NCI-H146 (cell line): ENCODE measurements around the gene NPFFR2.
"Not testable (repeated sequence)": the region's sequence is repeated elsewhere in the genome, so short reads cannot be mapped to it uniquely, and the experiment has no call there.

Experiments used
- DNase-seq: peaks from one replicate; lab custom pipeline; 2025; lab: John Stamatoyannopoulos, UW

Gene NPFFR2

DNA sequence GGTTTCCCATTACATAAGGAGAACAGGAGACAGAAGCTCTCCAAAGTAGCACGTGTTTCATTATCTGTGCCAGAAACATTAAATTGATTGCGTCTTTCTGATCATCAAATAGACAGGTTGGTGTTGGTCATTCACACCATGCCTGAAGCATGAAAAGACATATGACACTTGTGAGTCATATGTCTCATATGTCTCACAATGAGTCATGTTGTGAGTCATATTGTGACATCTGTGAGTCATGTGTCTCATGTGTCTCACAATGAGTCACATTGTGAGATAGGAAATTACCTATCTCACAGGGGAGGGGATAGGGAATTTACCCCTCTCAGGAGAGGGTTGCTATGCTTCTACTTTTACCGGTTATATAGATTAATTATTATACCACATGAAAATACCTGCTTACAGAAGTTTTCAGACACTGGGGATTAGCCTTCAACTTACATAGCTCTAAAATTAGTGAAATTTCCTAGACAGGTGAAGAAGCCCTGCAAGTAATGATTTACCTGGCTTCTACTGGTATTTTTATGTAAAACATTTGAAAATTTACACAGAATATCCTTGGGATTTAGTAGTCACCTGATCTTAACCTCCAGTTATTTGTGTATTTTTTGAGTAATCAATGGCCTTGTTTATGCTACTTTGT, 80.8 kb downstream of the NPFFR2 start:
- DNase-seq = no peak

DNA sequence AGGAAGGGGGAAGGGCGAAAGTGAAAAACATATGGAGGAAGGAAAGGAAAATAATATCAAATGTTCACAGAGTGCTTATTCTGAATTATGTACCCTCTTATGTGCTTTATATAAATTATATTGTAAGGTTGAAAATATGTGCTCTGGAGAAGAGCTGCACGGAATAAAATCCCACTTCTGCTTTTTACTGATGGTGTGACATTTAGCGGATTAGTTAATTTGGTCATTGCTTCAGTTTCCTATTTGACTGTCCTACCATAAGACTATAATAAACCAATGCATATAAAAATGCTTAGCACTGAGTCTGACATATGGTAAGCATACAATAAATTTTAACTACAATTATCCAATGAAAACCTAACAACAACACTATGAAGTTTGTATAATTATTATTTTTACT, 86.2 kb downstream of the NPFFR2 start:
- DNase-seq = no peak

DNA sequence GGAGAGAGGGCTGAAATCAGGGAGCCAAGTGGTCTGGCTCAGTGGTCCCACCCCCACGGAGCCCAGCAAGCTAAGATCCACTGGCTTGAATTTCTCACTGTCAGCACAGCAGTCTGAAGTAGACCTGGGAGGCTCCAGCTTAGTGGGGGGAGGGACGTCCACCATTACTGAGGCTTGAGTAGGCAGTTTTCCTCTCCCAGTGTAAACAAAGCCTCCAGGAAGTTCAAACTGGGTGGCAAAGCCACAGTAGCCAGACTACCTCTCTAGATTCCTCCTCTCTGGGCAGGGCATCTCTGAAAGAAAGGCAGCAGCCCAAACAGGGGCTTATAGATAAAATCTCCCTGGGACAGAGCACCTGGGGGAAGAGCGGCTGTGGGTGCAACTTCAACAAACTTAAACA, 88.1 kb downstream of the NPFFR2 start:
- DNase-seq = no peak

DNA sequence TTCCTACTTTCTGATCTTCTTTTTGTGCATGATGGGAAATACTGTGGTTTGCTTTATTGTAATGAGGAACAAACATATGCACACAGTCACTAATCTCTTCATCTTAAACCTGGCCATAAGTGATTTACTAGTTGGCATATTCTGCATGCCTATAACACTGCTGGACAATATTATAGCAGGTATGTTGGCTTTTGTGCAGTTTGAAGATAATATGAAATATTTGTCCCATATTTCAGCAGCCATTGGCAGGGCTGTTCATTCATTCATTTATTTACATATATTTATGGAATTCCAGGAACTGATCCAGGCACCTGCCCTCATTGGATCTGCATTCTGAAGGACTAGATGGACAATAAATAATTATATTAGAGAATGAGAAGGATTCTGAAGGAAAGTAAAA, 96.9 kb downstream of the NPFFR2 start:
- no peak for DNase-seq

DNA sequence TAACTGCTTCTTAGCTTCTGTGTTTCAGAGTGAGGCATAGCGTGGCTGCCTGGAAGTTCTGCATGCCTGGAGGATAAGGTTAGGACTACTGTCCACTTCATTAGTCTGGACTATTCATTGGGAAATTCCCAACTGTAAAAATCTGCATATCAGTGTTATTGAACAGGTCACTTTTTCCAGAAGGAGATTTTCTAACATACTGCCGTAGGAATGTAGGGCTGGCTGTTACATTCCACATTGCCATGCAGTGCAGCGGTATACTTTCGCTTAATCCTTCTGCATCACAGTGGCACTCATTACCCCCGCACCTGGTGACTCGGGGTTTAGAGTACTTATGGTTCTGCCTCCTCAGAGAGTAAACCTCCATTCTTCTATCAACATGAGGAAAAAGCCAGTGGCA, 104.6 kb downstream of the NPFFR2 start:
- DNase-seq = no peak

DNA sequence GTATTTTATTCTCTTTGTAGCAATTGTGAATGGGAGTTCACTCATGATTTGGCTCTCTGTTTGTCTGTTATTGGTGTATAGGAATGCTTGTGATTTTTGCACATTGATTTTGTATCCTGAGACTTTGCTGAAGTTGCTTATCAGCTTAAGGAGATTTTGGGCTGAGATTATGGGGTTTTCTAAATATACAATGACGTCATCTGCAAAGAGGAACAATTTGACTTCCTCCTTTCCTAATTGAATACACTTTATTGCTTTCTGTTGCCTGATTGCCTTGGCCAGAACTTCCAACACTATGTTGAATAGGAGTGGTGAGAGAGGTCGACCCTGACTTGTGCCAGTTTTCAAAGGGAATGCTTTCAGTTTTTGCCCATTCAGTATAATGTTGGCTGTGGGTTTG, 108.2 kb downstream of the NPFFR2 start:
- not testable (repeated sequence) for DNase-seq

DNA sequence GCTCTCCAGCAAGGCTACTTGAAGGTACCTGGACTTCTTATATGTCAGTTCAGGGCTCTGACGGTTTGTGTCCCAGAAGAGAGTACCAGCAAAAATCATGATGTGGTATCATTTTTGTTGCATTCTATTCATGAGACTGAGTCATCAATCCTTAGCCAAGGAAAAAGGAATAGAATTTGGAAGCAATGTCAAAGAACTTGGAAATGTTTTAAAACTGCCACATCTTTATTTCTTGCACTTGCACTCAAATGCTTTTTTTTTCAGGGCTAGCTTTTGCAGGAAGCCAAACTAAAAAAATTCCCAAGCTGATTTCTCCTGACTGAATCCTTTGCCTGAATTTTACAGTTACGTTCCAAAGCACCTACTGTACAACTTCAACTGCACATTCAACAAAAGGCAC, 112.4 kb downstream of the NPFFR2 start:
- DNase-seq = no peak

DNA sequence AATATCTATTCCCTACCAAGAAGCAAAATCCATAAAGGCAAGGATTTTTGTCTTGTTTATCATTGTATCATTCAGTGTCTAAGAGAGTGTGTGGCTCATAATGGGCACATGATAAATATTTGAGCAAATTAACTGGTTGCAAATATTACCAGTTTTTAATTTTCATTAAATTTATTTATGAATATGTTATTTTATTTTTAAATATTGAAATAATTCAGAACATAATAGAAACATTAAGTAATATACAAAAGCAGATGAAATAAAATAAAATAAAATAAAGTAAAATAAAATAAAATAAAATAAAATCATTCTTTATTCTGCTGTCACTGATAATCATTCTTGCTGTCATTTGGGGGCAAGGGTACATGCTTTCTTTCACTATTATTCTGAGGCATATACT, 120.9 kb downstream of the NPFFR2 start:
- no peak for DNase-seq

DNA sequence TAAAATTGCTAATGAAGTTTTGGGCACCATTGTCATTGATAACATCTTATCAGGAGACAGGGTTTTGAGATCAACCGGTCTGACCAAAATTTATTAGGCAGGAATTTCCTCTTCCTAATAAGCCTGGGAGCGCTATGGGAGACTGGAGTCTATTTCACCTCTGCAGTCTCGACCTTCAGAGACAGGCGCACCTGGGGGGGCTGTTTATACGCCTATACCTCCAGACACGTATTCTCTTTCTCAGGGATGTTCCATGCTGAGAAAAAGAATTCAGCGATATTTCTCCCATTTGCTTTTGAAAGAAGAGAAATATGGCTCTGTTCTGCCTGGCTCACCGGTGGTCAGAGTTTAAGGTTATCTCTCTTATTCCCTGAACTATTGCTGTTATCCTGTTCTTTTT, 121.8 kb downstream of the NPFFR2 start:
- DNase-seq = not testable (repeated sequence)

DNA sequence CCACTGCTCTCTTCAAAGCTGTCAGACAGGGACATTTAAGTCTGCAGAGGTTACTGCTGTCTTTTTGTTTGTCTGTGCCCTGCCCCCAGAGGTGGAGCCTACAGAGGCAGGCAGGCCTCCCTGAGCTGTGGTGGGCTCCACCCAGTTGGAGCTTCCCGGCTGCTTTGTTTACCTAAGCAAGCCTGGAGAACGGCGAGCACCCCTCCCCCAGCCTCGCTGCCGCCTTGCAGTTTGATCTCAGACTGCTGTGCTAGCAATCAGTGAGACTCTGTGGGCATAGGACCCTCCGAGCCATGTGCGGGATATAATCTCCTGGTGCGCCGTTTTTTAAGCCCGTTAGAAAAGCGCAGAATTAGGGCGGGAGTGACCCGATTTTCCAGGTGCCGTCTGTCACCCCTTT, 137.5 kb downstream of the NPFFR2 start:
- not testable (repeated sequence) for DNase-seq

DNA sequence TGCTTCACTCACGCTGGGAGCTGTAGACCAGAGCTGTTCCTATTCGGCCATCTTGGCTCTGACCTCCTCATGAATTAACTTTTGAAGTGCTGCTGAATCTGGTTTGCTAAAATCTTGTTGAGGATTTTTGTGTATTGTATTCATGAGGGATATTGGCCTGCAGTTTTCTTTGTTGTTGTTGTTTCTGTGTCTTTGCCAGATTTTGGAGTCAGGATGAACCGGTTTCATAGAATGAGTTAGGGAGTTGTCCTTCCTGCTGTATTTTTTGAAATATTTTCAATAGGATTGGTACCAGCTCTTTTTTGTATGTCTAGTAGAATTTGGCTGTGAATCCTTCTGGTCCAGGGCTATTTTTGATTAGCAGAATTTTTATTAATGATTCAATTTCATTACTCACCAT, 138.1 kb downstream of the NPFFR2 start:
- DNase-seq = no peak

DNA sequence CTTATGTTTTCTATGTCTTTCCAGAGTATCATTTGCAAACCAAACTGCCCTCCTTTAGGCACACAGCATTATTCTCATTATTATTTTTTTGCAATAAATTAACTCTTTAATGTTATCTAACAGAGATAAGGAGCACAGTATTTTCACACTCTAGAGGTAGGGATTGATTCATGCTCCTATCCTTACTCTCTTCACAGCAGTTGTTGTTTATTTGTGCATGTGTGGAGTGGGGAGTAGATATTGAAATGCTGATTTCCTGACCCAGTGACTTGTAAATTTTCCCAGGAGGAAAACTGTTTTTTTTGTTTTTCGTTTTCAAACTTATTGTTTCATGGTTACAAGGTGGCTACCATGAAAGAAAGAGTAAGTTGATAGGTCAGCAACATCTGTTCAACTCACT, 140.0 kb downstream of the NPFFR2 start:
- no peak for DNase-seq

DNA sequence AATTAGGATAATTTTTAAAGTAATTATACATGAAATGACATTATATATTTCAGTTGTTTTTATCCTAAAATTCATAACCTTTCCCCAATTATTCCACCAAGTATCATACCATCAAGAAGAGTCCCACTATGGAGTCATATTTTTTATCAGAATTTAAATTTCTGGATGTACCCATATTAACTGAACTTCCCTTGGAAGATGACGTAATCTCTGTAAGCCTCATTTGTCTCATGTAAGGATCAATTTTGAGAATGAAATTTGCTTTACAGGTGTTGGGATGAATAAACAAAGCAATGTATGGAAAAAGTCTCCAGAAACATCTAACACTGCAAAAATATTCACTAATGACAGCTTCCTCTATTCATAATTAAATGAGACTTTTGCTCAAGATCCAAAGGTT, 147.5 kb downstream of the NPFFR2 start:
- DNase-seq = no peak

DNA sequence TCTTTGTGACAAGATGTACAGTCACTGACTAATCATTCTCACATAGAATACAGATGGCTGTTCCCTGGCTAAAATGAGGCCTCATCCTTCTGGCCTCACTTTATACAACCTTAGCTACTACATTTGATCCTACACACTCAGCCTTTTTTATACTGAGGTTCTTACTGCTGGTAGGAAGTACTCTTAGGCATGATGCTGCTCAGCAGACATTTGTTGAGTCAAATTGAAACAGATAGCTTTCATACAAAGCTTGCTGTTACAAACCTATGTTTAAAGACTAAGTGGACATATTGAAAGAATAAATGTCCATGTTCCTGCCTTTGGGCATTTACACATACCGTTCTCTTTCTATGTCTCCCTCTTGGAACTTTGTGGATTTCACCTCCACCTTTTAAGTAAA, 154.9 kb downstream of the NPFFR2 start:
- DNase-seq = no peak

DNA sequence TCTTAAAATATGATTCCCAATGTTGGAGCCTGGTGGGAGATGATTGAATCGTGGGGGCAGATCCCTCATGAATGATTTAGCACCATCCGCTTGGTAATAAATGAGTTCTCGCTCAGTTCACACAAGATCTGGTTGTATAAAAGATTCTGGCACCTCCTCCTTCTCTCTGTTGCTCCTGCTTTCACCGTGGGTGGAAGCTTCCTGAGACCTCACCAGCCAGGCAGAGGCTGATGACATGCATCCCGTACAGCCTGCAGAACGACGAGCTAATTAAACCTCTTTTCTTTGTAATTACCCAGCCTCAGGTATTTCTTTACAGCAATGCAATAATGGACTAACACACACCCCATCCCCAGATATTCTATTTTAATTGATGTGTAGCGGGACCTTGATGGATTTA, 162.2 kb downstream of the NPFFR2 start:
- DNase-seq = no peak

DNA sequence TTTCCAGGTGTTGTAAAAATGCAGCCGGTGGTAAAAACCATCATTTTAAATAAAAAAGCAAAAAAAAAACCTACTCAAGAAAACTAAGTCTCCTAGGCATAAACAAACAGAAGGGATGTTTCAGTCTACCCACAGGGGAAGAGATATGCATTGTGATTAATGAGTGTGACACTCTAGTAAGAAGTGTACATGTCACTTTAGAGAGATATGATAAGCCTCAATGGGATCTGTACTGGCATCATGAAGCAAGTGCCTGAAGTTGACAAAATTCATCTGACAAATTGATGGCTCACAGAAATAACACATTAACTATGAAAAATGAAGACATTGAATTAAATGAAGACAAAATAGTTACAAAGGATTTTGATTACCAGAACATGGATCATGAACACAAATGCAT, 162.7 kb downstream of the NPFFR2 start:
- no peak for DNase-seq
